Measurements from ENCODE around the gene MAP3K15.
A peak's percentile ranks its signal among the peaks of the same experiment; 100 is the strongest.

MAP3K15 gene, protein sequence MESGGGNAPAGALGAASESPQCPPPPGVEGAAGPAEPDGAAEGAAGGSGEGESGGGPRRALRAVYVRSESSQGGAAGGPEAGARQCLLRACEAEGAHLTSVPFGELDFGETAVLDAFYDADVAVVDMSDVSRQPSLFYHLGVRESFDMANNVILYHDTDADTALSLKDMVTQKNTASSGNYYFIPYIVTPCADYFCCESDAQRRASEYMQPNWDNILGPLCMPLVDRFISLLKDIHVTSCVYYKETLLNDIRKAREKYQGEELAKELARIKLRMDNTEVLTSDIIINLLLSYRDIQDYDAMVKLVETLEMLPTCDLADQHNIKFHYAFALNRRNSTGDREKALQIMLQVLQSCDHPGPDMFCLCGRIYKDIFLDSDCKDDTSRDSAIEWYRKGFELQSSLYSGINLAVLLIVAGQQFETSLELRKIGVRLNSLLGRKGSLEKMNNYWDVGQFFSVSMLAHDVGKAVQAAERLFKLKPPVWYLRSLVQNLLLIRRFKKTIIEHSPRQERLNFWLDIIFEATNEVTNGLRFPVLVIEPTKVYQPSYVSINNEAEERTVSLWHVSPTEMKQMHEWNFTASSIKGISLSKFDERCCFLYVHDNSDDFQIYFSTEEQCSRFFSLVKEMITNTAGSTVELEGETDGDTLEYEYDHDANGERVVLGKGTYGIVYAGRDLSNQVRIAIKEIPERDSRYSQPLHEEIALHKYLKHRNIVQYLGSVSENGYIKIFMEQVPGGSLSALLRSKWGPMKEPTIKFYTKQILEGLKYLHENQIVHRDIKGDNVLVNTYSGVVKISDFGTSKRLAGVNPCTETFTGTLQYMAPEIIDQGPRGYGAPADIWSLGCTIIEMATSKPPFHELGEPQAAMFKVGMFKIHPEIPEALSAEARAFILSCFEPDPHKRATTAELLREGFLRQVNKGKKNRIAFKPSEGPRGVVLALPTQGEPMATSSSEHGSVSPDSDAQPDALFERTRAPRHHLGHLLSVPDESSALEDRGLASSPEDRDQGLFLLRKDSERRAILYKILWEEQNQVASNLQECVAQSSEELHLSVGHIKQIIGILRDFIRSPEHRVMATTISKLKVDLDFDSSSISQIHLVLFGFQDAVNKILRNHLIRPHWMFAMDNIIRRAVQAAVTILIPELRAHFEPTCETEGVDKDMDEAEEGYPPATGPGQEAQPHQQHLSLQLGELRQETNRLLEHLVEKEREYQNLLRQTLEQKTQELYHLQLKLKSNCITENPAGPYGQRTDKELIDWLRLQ (N-terminal part only)

DNA sequence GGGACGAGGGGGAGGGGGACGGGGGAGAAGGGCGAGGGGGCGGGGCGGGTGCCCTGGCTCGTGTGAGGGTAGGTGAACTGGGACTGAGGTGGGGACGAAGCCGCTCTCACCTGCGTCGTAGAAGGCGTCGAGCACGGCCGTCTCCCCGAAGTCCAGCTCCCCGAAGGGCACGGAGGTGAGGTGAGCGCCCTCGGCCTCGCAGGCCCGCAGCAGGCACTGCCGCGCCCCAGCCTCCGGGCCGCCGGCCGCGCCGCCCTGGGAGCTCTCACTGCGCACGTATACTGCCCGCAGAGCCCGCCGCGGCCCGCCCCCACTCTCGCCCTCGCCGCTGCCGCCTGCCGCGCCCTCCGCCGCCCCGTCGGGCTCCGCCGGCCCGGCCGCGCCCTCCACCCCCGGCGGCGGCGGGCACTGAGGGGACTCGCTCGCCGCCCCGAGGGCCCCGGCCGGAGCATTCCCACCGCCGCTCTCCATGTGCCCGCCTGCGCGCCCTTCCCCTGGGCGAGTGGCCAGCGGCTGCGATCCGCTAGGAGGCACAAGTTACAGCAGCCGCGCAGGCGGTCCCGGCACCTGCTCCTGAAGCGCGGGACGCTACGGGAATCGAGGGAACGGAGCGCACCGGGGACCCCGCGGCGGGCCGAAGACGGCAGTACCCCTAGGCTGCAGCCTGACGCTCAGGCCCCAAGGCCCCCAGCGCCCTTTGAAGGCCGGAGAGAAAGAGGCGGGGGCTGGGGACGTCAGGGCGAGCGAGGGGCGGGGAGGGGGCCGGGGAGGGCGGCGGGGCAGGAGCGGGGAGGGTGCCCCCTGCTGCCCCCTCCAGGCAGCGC is at the start of gene MAP3K15:
Gene MAP3K15, minus strand, starts transcription at position 718 of the 824 bp plus-strand sequence. Its CDS starts 247 bp downstream, at position 471.
- peaks cover 0 to 8% (median 3%) of the 10 kb centered on the region in 4 donors for H3K4me1 ChIP-seq
- H3K4me3 ChIP-seq = peak within 1 kb of the TSS; percentile 31 to 48
- TF ChIP-seq, protein P1, sequence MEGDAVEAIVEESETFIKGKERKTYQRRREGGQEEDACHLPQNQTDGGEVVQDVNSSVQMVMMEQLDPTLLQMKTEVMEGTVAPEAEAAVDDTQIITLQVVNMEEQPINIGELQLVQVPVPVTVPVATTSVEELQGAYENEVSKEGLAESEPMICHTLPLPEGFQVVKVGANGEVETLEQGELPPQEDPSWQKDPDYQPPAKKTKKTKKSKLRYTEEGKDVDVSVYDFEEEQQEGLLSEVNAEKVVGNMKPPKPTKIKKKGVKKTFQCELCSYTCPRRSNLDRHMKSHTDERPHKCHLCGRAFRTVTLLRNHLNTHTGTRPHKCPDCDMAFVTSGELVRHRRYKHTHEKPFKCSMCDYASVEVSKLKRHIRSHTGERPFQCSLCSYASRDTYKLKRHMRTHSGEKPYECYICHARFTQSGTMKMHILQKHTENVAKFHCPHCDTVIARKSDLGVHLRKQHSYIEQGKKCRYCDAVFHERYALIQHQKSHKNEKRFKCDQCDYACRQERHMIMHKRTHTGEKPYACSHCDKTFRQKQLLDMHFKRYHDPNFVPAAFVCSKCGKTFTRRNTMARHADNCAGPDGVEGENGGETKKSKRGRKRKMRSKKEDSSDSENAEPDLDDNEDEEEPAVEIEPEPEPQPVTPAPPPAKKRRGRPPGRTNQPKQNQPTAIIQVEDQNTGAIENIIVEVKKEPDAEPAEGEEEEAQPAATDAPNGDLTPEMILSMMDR (IDR thresholded peaks at IDR 0.05) = peak in 1 of 2 experiments; percentile 7
- no peak within 1 kb of the TSS for H3K27ac ChIP-seq
- peaks cover 0 to 10% (median 0%) of the 10 kb centered on the region in 3 donors for H3K9me3 ChIP-seq
- peak in 1 of 2 donors; percentile 60 for DNase-seq
- H3K36me3 ChIP-seq = no peaks in the 10 kb centered on the region
- intact Hi-C loops (cut with DNase I; ENCODE audit: low total_unique reads) = no loop called here
- H3K27me3 ChIP-seq = no peaks in the 10 kb centered on the region

DNA sequence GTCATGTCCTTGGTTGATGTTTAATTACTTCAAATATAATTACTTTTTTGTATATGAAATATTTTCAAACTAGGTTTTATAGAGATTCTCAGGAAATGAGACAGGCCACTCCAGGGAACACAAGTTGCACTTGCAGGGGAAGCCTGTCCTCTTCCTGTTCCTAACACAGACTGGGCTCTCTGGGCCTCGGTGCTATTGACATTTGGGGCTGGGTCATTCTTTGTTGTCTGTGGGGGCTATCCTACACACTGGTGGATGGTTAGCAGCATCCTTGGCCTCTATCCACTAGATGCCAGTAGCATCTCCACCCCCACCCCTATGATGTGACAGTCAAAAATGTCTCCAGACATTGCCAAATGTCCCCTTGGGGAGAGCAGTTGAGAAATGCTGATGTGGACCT is 49.3 kb upstream of the MAP3K15 start:
- H3K27ac ChIP-seq = no peak overlapping the region
- H3K4me3 ChIP-seq = no peak overlapping the region
- intact Hi-C loops (cut with DNase I; ENCODE audit: low total_unique reads) = no loop called here

DNA sequence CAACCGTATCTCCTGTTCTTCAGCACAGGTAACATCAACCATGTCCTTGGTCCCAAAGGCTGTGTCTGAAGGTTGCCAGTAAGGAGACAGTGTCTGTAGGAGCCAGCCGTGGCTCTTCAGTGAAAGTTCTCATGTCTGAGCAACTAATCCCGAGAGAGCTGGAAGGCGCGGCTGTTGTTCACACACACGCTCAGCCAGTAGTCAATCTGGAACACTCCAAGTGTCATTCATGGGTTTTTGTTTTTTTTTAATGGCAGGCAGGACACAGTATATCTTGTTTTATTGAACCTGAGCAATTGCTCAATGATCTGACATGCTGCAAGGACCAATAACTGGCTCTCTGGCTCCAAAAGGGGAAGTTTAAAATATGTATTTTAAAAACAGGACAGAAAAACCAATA is 48.4 kb upstream of the MAP3K15 start:
- TF ChIP-seq, protein P1 (IDR thresholded peaks at IDR 0.05) = no peak
- intact Hi-C loops (cut with DNase I; ENCODE audit: low total_unique reads) = no loop called here
- Histone ChIP-seq H3K27me3 (no peaks in the 10 kb centered on the region), H3K27ac (no peak overlapping the region), H3K4me1 (no peaks in the 10 kb centered on the region), H3K9me3 (no peaks in the 10 kb centered on the region), H3K4me3 (no peak overlapping the region), H3K36me3 (no peaks in the 10 kb centered on the region)
- no peak for DNase-seq

More for the DNA sequence above, 49.3 kb upstream of the MAP3K15 start:
- TF ChIP-seq, protein P1 (IDR thresholded peaks at IDR 0.05) = no peak
- Histone ChIP-seq H3K4me1 (no peaks in the 10 kb centered on the region), H3K27me3 (no peaks in the 10 kb centered on the region), H3K36me3 (no peaks in the 10 kb centered on the region), H3K9me3 (no peaks in the 10 kb centered on the region)
- DNase-seq = no peak

DNA sequence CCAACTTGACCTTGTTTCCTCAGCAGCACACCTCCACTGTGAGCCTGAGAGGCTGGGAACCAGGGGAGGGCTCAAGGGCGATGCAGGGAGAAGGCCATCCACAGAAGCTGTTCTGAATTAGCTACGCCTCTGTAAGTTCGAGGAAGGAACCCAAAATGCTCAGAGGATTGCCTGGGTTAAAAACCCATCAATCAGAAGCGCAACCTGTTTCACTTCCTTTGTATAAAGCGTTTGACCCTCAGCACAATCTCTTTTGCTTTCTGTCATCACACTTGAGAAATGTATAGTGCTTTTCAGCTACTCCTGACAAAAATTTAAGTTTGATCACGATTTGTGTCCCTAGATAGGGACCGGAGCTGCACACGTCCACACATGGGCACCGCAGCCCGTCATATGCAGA is 48.0 kb upstream of the MAP3K15 start:
- DNase-seq = no peak
- TF ChIP-seq, protein P1 (IDR thresholded peaks at IDR 0.05) = no peak
- Histone ChIP-seq H3K36me3 (no peaks in the 10 kb centered on the region), H3K27ac (no peak overlapping the region), H3K27me3 (no peaks in the 10 kb centered on the region), H3K4me3 (no peak overlapping the region), H3K9me3 (no peaks in the 10 kb centered on the region), H3K4me1 (no peaks in the 10 kb centered on the region)
- intact Hi-C loops (cut with DNase I; ENCODE audit: low total_unique reads) = no loop called here

Data from tibial artery (tissue), 4 donors.